Pulmonary artery endothelial cell (primary cell): Measurements from ENCODE around the gene SHISA7. TPM values are rescaled to one million over a fixed set of nuclear protein-coding genes. Genes with fewer than 3 reads are reported as not detected.

Experiments used
- DNase-seq: peaks from one replicate; pipeline ENCODE4 v3.0.0-alpha.2; 2011; ENCODE audit warnings: low read depth, low spot score
- total RNA-seq: library from RNA; depleted of rRNA; stranded (reverse); fragments of >200 nt; gene quantifications from 2 replicates; pipeline ENCODE4 v1.2.3, GENCODE V29; 2014

The SHISA7 gene
- total RNA-seq, 1 donor from 2014 or later: not detected

GRCh38 chr19:55390461-55390880, 52.6 kb downstream of the SHISA7 start:
- no peak for DNase-seq

GRCh38 chr19:55389386-55390317, 53.4 kb downstream of the SHISA7 start:
- DNase-seq: no peak

GRCh38 chr19:55387736-55388497, 55.2 kb downstream of the SHISA7 start:
- DNase-seq: no peak

GRCh38 chr19:55386493-55386971, 56.6 kb downstream of the SHISA7 start:
- no peak for DNase-seq

GRCh38 chr19:55385724-55386492, 57.2 kb downstream of the SHISA7 start, which contains the start of gene RPL28:
TSS of gene RPL28 (plus strand) at chr19:55385932. CDS start at chr19:55386358, 426 bp downstream.
- peak; percentile 90 for DNase-seq

- peak; percentile 63 for DNase-seq
These were observed 58.0 kb downstream of the SHISA7 start for GRCh38 chr19:55384920-55385723.

GRCh38 chr19:55384131-55384919, 58.8 kb downstream of the SHISA7 start, which contains the start of gene TMEM238:
TSS of gene TMEM238 (minus strand) at chr19:55384292. CDS start at chr19:55384259, 33 bp downstream.
- no peak for DNase-seq

GRCh38 chr19:55383279-55384130, 59.6 kb downstream of the SHISA7 start:
- DNase-seq: peak; percentile 29

GRCh38 chr19:55382522-55383054, 60.5 kb downstream of the SHISA7 start:
- no peak for DNase-seq

- DNase-seq: no peak
These were observed 61.1 kb downstream of the SHISA7 start for GRCh38 chr19:55382013-55382412.

GRCh38 chr19:55379174-55379573, 63.9 kb downstream of the SHISA7 start:
- no peak for DNase-seq

Other genes with a start within 250 kb of the SHISA7 start
- gene PTPRH, start 233.8 kb downstream of the SHISA7 start, total RNA-seq: 0.46 and 1.2 TPM in 2 replicates
- gene TMEM86B, start 214.5 kb downstream of the SHISA7 start, total RNA-seq: 0.73 and 1.1 TPM in 2 replicates
- gene PPP6R1, start 184.3 kb downstream of the SHISA7 start, total RNA-seq: 32.5 and 33.0 TPM in 2 replicates
- 30.1 and 37.8 TPM in 2 replicates for gene HSPBP1, start 163.2 kb downstream of the SHISA7 start, total RNA-seq
- 0.07 and 0.40 TPM in 2 replicates for gene BRSK1, start 159.3 kb downstream of the SHISA7 start, total RNA-seq
- not detected in 2 replicates for gene TMEM150B, start 118.0 kb downstream of the SHISA7 start, total RNA-seq
- 4.3 and 4.8 TPM in 2 replicates for gene KMT5C, start 103.4 kb downstream of the SHISA7 start, total RNA-seq
- not detected in 2 replicates for gene COX6B2, start 88.6 kb downstream of the SHISA7 start, total RNA-seq
- gene GARIN5B, start 80.0 kb downstream of the SHISA7 start, total RNA-seq: not detected in 2 replicates
- gene IL11, start 72.8 kb downstream of the SHISA7 start, total RNA-seq: 0.33 TPM in 1 of 2 replicates, not detected in the other
- gene TMEM190, start 66.5 kb downstream of the SHISA7 start, total RNA-seq: not detected in 2 replicates
- gene TMEM238, start 59.0 kb downstream of the SHISA7 start, total RNA-seq: 0.21 and 0.46 TPM in 2 replicates
- 208 and 256 TPM in 2 replicates for gene RPL28, start 57.4 kb downstream of the SHISA7 start, total RNA-seq
- gene UBE2S, start 35.5 kb downstream of the SHISA7 start, total RNA-seq: 150 and 327 TPM in 2 replicates
- gene ISOC2, start 18.3 kb upstream of the SHISA7 start, total RNA-seq: 36.0 and 63.3 TPM in 2 replicates
- gene C19orf85, start 21.5 kb upstream of the SHISA7 start, total RNA-seq: not detected in 2 replicates
- gene ZNF628, start 33.3 kb upstream of the SHISA7 start, total RNA-seq: 0.99 and 1.1 TPM in 2 replicates
- 9.8 and 21.2 TPM in 2 replicates for gene NAT14, start 41.9 kb upstream of the SHISA7 start, total RNA-seq
- gene SSC5D, start 45.1 kb upstream of the SHISA7 start, total RNA-seq: 0.11 and 0.13 TPM in 2 replicates
- not detected in 2 replicates for gene SBK2, start 93.8 kb upstream of the SHISA7 start, total RNA-seq
- 0.13 and 0.28 TPM in 2 replicates for gene SBK3, start 102.2 kb upstream of the SHISA7 start, total RNA-seq
- gene ZNF579, start 137.5 kb upstream of the SHISA7 start, total RNA-seq: 2.6 and 4.1 TPM in 2 replicates
- 2.4 and 2.5 TPM in 2 replicates for gene FIZ1, start 156.2 kb upstream of the SHISA7 start, total RNA-seq
- 12.2 and 12.5 TPM in 2 replicates for gene ZNF524, start 157.0 kb upstream of the SHISA7 start, total RNA-seq
- gene ZNF865, start 162.3 kb upstream of the SHISA7 start, total RNA-seq: 0.67 and 0.86 TPM in 2 replicates
- 2.5 and 3.7 TPM in 2 replicates for gene ZNF784, start 181.3 kb upstream of the SHISA7 start, total RNA-seq
- 2.5 and 2.6 TPM in 2 replicates for gene ZNF580, start 197.7 kb upstream of the SHISA7 start, total RNA-seq
- 18.0 and 33.9 TPM in 2 replicates for gene ZNF581, start 200.3 kb upstream of the SHISA7 start, total RNA-seq
- 6.1 and 8.6 TPM in 2 replicates for gene CCDC106, start 204.9 kb upstream of the SHISA7 start, total RNA-seq
- gene U2AF2, start 211.7 kb upstream of the SHISA7 start, total RNA-seq: 165 and 185 TPM in 2 replicates
- 75.9 and 88.6 TPM in 2 replicates for gene EPN1, start 231.9 kb upstream of the SHISA7 start, total RNA-seq